NCI-H146 treated with DMSO at 0.1 percent for 48 hours (cell line): ENCODE measurements around the gene HOXD1.

Experiments
- DNase-seq: peaks from one replicate; lab custom pipeline; 2025; ENCODE audit not compliant: unreplicated experiment; lab: John Stamatoyannopoulos, UW

The HOXD1 gene

DNA sequence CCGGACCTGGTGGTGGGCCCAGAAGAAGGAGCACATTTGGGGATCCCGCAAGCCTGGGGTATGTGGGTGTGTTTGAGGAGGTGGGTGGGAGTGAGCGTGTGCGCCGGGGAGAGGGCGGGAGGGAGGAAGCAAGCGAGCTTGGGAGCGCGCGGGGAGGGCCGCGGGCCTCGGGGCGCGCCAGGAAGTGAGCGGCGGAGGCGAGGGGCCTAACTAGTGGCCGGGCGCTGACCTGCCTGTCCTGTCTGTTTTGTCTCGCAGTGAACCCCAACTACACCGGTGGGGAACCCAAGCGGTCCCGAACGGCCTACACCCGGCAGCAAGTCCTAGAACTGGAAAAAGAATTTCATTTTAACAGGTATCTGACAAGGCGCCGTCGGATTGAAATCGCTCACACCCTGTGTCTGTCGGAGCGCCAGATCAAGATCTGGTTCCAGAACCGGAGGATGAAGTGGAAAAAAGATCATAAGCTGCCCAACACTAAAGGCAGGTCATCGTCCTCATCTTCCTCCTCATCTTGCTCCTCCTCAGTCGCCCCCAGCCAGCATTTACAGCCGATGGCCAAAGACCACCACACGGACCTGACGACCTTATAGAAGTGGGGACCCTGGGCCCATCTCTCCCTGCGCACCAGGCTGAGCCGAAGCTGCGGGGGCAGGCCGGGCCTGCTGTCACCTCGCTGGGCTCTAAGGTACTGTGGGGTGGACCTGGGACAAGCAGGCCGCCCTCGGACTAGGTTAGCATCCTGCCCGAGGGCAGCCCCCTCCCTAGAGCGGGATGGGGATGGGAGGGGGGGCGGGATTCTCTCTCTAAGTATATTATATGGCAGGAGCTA, 35.9 kb upstream of the HOXD1 start:
- DNase-seq = no peak

DNA sequence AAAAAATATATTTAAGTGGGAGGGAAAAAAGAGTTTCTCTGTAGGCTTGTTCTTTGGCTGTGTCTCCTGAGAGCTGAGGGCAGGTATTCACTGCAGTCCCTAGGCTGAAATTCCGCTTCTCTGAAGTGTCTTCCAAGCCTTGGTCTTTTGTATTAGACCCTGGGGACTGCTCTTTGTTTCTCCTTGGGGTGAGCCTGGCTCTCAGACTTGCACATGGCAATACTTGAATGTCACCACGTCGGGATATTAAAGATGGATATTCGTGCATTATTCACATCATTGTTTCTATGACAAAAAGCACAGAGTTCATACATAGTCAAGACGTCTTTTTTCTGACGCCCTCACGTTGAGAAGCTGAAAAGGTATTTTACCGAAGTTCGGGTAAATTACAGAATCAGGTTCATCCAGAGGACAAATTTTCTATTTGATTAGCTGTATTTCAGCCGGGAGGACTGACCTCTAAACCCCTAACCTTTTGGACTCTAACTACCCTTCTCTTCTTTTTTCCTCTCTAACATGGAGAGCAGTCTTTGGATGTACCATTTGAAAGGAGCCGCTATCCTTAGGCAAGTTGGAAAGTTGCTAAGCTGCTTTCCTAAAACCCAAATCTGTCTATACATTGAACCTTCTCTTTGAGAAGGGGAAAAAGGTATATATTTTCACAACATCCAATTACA, 33.8 kb upstream of the HOXD1 start:
- no peak for DNase-seq

DNA sequence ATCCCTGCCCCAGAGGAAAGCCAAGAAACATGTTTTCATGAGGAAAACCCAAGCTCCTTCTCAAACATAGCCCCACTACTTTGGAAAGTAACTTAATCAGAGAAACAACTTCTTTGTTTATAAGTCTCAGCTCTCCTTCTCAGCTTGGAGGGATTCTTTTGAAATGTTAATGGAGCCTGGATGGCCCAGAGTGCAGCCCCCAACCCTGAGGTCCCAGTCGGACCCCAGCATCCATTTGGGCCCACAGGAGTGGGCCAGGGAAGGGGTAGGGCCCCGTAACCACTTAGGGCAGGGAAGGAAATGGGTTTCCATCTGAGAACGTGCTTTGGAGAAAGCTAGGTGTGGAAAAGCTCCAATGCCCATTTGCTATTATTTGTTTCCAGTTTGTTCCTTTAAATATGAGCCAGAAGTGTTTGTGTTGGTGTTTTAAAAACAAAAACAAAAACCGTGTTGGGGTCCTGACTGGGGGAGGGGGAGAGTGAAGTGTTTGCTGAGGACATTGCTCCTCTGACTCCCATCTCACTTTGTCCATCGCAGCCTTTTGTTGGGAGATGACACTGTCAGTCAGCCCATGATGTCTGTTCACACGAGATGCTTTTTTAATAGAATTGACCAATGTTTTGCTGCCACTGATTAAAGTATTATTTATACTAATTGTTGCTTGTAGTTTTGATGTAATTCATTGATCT, 33.0 kb upstream of the HOXD1 start:
- DNase-seq = no peak

DNA sequence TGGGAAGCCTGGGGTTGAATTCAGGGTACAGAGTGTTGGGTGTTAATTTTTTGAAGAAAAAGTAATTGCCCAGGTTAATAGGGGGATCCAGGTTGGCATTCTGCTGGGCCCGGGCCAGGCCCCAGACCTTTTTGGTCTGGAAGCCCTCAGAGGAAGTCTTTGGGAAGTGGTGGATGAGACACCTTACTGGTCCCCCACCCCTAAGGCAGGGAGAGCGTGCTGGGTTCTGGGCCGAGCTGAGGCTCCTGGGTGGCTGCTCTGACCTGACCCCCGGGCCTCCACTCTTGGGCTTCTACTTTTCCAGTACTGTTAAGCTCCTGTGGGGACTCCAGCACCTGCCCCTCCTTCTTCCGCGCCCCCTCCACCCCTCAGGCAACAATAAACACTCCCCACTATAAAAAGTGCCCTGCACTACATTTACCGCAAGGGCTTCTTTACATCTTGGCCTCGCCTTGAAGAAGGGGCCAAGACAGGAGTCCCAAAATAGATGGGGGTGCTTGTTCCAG, 32.1 kb upstream of the HOXD1 start:
- DNase-seq = no peak

DNA sequence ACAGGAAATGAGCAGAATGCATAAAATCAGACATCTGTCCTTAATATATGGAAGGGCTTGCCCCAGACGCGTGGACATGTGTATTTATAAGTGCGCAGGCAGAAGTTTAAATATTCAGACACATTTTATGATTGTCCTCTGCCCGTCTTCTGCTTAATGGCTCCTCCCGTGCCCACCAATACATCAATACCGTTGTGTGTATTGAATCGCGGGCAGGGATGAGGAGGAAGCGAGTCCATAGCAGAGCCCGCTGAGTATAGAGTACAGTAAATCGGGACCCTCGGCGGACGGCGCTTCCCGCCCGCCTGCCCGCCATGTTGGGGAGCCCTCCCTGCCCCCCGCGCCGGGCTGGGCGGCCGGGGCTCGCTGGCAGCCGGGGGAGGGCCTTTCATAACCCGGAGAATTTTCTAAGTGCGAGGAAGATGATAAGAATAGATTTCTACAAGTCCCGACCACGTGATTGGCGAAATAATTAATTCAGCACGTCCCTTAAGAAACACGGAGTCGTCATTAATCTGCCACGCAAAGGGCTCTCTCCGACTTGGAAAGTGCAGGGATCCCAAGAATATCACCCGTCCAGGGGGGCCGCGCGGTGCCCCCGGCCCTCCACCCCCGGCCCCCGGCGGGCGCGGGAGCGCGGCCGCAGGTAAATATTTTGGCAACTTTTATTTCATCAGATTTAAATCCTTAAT, 31.5 kb upstream of the HOXD1 start, which contains the start of gene HOXD3:
Gene HOXD3 (plus strand): TSS at position 501 of the 692 bp plus-strand sequence. CDS start 11,808 bp downstream, outside the sequence.
- no peak for DNase-seq

DNA sequence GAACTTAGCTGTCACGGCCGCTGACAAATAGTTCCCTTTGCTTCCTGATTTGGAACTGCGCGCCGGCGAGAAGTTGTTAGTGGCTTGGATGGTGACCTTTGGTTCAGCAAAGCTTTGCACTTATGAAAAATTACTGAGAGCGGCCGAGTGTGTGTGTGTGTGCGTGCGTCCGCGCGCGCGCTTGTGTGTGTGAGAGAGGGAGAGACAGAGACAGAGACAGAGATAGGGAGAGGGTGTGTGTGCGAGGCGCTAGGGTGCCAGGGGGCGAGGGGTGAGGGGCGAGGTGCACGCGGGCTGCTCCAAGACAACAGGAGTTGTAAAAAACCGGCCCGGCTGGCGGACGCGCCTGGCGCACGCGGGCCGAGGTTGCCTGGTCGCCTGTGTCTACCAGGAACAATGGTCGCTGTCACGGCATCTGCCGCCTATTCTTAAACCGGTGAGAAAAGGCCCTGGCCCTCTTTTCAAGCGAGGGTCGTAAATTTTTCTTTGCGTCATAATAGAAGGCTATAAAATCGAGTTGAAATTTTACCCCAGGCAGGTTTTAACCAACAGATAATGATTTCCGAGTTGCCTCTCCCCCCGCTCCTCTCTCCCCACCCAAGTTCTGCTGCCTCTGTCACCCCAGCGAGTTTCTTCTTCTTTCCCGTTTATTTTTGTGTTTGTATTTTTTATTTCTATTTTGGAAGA, 30.8 kb upstream of the HOXD1 start:
- DNase-seq = peak; percentile 45

DNA sequence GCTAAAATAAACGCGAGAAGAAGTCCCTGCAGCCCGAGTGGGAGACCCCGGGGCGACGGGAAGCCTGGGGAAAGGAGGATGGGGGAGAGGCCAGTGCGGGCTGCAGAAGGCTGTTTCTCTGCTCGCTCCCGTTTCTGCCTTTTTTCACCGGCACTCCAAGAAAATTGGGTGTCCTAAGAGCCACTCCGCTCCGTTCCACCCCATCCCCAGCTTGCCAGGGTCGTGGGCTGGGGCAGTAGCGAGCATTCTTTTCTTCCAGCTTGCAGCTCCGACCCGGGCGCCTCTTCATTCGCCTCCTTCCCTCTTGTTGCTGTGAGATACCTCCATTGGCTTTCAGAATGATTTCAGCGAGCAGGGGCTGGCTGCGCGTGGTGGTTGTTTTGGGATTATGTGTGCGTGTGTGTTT, 30.3 kb upstream of the HOXD1 start:
- DNase-seq = no peak

DNA sequence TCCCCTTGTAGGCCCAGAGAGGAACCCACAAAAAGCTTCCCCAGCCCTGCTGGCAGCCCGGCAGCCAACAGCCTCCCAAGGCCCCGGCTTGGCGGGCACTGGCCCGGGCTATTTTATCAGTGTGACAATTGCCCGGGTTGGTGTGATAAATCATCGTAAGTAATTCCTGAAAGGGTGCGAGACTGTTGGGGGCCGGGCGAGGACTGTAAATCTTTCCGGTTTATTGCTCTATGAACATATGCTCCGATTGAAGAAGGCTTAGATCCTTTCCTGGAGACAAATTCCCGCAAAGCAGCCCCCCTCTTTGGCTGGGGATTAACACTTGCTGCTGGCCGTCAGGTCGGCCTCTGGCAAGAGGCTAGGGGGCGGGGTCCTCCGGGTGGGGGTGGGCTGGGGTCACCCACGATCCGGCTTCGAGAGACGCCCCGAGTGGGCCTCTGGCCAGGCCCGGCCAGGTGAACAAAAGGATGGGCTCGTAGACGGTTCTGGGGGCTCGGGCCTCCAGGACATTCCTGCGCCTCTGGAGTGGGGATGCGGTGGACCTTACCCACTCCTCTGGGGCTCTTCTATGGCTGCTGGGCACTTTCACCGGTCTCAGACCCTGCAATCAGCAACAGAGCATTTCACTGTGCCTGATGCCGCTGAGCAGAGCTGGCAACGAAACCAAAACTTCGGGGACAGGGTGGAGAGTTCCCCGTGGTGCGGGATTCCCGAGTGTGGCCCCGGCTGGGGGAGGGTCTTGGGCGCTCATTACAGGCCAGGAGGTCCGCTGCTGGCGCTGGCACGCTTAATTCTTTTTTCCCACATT, 29.4 kb upstream of the HOXD1 start:
- DNase-seq = no peak

DNA sequence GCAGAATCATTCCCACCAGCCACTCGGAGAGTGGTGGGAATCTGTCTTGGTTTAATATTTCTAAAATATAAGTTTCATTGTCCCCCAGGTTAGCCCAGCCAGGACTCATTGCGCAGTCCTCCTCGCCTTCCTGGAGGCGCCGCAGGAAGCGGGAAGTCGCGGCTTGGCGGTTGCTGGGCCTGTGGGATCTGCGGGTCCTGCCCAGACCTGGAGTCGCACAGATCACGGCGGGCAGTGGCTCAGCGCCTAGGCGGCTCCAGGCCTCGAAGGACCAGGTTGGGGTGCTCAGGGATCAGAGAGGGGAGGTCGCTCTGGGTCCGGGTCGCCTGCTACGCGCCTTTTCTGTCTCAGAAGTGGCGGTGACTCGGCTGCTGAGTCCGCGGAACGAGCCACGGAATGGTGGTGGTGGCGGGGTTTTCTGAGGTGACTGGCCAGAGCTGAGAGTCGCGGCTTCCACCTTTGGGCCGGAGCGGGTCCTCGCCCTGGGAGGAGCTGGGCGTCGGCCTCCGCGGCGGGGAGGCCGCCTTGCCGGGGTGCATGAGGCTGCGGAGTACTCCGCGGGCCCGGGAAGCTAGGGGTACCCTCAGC, 28.7 kb upstream of the HOXD1 start:
- no peak for DNase-seq

DNA sequence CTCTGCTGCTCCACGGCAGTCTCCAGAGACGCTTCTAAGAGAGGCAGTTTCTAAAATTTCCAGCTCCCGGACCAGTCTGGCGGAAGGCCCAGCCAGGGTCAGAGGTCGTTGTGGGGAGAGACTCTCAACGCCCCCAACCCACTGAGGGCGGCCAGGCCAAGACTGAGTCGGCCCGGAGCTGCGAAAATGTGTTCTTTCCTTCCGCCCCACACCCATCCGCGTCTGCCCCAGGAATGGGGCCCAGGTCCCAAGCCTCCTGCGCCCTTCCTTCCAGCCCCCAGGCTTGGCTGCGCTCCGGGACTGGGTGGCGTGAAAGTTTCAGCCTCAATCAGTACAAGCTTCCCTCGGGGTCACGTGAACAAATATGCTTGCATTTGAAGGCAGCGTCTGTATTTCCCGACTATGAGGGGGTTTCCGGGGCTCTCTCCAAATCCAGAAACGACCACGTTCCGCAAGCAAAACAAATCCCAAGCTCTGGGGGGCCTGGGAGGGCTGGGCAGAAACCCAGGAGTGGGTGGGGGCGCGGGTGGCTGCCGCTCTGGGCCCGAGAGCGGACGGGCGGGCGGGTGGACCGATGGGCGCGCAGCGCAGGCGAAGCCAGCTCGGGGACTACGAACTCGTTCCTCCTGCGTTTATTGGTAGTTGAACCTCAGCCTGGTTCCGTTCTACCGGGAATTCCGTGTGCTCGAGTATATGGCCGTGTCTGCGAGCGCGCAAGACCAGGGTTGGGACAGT, 28.1 kb upstream of the HOXD1 start:
- no peak for DNase-seq

DNA sequence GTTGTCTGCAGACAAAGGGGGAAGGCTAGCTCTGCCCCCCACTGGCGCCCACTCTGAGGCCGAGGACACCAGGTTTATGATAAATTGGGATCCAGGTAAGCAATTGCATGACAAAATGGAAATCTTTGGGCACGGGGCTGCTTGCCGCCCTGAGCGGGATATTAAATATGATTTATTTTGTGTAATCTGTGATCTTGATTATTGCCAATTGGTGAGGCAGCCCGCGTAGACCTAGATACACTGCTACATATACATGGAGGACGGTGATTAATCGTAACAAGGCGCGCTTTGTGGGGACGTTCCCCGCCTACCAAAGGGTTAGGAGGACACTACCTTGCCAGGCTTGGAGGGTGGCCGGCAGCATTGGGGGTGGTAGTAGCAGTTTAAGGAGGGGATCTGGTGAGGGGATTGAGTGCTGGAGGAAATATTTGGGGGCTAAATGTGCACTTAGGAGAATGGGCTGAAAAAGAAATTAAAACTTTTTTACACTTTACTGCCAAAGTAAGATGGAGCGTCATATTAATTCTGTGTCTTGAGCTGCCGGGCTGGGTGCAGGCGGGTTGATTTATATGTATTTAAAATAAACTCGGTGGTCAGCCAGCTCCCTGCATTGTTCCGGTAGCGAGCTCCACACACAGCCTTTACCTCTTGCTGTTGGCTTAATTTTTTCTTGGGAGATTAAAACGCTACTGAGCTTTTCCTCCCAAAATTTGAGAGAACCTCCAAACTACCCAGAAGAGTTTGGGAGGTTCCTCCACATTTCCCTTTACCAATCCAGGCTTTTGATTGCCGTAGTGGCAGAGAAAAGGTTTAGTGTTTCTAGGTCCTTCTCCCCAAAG, 27.3 kb upstream of the HOXD1 start:
- no peak for DNase-seq

DNA sequence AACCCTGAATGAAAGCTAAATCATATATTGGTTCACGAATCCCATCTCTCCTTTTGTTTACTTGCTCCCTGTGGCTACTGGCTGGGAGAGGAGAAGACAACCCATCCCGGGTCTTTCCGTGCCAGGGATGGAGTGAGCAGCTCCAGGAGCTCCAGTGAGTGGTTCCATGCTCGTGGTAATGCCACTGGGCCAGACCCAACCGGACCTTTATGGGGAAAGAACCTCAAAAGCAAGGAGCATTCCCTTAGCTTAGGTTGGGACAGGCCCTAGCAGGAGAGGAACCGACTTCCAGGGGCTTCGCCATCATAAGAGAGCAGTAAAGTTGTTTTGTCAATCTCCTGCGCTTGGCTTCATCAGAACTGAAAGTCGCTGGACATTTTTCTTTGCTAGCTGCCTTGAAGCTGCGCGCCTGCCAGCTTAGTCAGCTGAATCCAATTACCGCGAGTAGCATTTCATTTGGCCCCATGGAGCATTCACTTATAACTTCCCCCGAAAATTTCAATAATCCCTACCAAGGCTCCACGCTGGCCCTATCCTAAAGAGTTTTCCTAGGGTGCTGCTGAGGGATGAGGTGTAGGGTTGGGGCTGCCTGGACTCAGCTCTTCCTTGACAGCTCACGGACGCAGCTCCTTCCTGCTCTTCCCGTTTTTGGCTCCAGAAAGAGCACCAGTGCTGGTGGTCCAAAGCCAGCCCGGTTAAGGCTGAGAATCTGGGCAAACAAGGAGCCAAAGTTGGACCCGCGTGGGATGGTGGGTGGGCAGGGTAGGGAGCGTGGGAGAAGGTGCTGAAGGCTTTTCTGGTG, 26.4 kb upstream of the HOXD1 start:
- no peak for DNase-seq

DNA sequence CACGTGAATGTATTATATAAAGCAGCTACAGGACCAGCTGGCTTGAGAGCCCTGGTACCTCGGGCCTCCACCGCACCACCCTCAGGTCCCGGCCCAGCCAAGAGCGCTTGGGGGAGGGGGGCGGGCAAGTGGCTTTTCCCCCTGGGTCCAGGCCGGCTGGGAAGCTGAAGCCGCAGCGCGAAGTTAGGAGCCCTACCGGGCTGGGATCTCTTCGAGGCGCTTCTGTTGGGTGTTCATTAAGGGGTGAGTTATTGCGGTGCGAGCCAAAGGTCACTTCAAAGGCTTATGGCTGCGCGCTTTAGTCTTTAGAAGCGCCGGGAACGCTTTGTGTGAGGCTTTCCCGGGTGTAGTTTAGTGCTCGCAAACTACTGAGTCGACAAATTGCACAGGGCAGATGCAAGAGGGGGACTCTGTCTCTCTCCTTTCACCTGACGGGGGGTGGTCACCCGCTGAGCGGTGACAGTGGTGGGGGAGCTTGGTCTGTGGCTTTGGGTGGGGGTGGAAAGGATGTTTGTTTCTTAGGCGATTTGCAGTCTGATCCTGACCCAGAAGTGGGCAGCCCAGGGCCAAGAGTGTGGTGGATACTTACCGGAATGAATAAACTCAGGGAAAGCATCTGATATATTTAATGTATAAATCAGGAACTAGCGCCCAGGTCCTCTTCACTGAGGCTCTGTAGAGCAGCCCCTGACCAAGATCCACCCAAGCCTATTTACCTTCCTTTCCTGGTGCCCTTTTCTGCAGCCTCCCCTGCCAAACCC, 25.4 kb upstream of the HOXD1 start:
- no peak for DNase-seq

DNA sequence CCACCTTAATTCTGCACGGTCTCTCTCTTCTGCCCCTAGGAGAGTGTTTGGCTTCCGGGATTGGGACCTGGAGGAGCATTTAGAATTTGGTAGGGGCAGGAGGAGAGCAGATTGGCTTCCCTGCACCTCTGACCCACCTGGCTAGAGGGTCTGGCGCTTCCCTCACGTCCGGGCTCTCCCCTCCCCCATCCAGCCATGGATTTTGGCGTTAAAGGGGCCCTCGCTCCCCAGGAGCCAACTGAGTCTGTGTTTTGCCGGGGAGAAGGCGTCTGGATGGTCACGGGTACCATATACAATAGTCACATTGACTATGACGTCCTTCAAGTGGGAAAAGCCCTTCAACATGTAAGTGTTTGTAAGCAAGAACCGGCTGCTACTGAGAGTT, 24.8 kb upstream of the HOXD1 start:
- DNase-seq = no peak

DNA sequence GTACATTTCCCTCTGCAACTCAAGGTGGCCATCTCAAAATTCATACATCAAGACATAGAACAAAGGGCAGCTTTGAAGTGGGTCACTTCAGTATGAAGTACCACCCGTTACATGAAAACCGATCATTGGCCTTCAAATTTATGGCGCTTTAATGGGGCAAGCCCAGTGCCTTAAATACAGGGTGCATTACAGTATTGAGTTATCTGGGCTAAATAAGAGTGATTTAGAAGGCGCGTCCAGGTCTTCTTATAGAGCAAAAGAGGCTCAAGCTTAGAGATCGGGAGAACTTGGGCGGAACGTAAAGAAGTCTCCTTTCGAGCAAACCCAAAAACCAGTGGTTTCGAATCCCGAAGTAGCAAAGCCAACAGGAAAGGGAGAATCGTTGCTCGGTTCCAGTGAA, 24.3 kb upstream of the HOXD1 start:
- no peak for DNase-seq
